Smooth muscle cell of the brain vasculature (primary cell): Measurements from ENCODE around the gene BLTP3B.

Experiments
- DNase-seq: peaks from one replicate; pipeline ENCODE4 v3.0.0-alpha.2; 2012; ENCODE audit warnings: low read depth, low spot score

Gene BLTP3B

GRCh38 chr12:100159391-100160104 is 16.9 kb upstream of the BLTP3B start:
- no peak for DNase-seq

GRCh38 chr12:100158535-100158934 is 15.9 kb upstream of the BLTP3B start:
- no peak for DNase-seq

- no peak for DNase-seq
Measured at GRCh38 chr12:100157427-100157821, 14.8 kb upstream of the BLTP3B start.

DNA sequence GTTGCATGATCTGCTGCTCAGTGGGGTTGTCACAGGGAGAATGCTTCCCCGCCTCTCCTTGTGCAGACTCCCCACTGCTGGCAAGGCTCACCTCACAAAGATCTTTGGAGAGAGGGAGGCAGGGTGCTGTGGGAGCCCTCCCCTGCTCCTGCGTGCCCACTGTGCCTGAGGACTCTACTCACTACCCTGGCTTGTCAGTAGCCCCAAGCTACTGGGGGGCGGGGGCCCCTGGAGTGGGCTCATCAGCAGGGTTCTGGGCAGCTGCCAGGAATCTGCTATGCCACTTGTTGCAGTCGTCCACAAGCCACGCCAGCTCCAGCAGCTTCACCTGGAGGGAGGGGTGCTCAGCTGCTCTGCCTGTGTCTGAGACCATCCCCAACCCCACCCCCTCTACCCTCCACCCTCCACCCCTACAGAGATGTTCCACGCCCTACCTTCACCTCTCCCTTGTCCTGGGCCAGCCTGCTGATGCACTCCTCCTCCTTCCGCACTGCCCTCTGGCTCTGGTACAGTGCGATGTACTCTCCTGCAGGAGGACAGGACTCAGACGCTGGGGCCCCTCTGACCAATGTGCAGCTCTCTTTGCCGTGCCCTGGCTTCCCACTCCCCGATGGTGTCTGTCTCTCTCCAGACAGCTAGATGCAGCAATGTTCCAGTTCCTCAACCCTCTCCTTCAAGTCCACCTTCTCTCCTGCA is 14.2 kb upstream of the BLTP3B start:
- no peak for DNase-seq

GRCh38 chr12:100154474-100155247 is 12.0 kb upstream of the BLTP3B start:
- DNase-seq: peak; percentile 18

DNA sequence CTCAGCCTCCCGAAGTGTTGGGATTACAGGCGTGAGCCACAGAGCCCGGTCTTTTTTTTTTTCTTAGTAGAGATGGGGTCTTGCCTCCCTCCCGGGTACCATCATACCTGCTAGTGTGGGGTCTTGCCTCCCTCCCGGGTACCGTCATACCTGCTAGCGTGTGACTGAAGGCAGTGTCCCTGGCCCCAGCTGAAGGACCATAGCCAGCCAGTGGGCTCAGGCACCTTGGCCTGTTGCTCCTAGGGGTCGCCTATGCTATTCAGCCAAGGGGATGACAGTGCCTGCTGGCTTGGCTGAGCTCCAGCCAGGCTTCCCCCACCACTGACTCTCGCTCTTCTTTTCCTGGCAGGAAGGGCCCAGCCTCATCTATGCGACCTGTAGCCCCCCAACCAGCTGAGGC is 10.5 kb upstream of the BLTP3B start:
- no peak for DNase-seq

GRCh38 chr12:100151769-100152168 is 9.1 kb upstream of the BLTP3B start:
- no peak for DNase-seq

GRCh38 chr12:100146252-100146651 is 3.6 kb upstream of the BLTP3B start:
- DNase-seq: no peak

DNA sequence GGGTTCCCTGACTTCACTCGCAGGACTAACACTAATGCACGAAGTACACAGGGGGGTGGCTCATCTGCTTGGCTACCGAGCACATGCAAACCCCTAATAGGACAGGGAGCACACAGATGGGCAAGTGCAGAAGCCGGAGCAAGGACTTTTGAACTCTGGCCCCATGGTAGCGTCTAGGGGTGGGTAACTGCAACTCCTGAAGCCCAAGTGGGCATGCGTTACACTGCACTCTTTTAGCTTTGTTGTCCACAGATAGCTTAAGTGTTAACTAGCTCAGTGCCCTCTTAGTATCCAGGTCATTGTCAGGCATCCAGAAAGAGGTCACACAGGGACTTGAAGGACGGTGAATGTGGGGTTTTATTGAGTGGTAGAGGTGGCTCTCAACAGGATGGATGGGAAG is 3.0 kb upstream of the BLTP3B start:
- no peak for DNase-seq

- no peak for DNase-seq
Measured at GRCh38 chr12:100141998-100142850, 450 bp downstream of the BLTP3B start.

GRCh38 chr12:100141666-100141997 is 1.0 kb downstream of the BLTP3B start:
- peak; percentile 36 for DNase-seq

DNA sequence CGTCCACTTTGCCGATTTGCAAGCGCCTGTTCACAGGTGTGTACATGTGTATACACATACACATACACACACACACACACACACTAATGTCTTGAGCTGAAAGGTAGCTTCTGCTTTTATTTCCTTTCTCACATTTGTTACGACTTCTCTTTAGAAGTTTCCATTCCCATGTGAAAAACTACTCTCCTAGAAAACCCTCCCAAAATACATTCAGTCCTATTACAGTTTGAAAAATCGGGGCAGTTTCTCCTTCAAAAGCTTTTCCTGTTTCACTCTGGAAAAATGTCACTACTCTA is 3.9 kb downstream of the BLTP3B start:
- DNase-seq: no peak

- no peak for DNase-seq
Measured at GRCh38 chr12:100138048-100138802, 4.4 kb downstream of the BLTP3B start.

- DNase-seq: no peak
Measured at GRCh38 chr12:100133200-100133599, 9.5 kb downstream of the BLTP3B start.

DNA sequence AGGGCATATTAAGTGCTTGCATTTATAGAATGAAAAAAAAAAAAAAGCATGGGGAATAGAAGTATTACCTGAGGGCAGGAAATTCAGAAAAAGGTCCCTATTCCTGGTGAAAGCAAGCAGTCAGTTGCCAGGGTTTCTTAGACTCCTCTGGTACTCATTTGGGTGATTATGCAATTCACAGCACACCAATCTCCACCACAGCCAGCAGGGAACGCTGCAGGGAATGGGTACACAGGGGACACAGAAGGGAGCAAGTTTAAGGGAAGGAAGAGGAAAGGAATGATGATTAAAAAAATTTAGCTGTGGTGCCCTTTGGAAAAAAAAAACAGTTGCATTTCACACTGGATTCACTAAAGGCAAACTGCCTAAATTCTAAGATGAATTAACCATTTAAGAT is 14.2 kb downstream of the BLTP3B start:
- DNase-seq: no peak

GRCh38 chr12:100127766-100128511 is 14.7 kb downstream of the BLTP3B start:
- no peak for DNase-seq

DNA sequence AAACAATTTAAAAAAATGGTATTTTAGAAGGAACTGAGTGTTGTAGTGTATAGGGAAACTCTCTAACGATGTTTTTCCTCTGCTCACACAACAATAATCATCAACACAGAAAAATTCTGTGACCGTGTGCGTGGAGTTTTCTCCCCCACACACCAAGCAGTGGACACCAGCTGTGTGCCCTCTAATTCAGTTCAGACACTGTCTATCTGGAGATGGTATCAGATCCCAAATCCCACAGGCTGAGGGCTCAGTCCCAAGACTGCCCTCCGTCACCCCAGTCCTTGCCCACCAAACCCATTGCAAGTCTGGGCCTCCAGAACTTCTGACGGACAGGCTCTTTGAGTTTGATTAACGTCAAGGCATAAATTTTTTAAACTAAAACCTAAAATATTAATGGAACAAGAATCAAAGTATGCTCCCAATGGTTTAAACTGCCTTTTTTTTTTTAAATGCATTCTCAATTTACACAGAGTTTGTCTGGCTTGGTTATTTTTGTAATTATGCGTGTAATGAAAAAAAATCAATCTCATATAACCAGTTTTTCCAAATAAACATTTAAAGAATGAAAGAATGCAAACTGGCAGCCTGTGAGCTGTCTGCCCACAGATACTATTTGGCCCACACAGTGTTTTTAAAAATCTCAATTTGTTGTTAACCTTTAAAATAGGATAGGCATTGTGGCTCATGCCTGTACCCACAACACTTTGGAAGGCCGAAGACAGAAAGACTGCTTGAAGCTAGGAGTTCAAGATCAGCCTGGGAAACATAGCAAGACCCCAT is 19.2 kb downstream of the BLTP3B start:
- no peak for DNase-seq

GRCh38 chr12:100120355-100120754 is 22.3 kb downstream of the BLTP3B start:
- DNase-seq: no peak

GRCh38 chr12:100115291-100115690 is 27.4 kb downstream of the BLTP3B start:
- DNase-seq: no peak

DNA sequence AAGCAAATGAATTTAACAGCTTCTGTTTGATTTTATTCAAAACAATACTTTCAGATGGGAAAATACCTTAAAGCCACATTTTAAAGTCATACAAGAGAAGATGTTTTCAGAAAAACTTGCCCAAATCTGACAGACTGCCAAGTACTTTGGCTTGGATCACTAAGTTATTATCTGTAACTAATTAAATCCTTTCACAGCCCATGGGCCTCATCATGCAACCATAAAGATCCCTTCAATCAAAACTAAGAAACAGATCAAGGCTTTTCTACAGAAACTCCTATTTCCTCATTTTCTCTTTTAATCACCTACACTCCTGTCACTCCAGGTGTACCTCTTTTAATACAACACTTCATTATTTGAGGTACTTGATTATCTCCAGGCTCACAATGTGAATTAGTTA is 28.1 kb downstream of the BLTP3B start:
- DNase-seq: no peak
